Measurements from ENCODE around the gene C2orf92. TPM values are rescaled to one million over a fixed set of nuclear protein-coding genes. Genes with fewer than 3 reads are reported as not detected.

Gene C2orf92
- polyA plus RNA-seq, 2 of the 4 experiments (the other 2 are of a cell fraction), result 1.1 to 2.7 TPM

DNA sequence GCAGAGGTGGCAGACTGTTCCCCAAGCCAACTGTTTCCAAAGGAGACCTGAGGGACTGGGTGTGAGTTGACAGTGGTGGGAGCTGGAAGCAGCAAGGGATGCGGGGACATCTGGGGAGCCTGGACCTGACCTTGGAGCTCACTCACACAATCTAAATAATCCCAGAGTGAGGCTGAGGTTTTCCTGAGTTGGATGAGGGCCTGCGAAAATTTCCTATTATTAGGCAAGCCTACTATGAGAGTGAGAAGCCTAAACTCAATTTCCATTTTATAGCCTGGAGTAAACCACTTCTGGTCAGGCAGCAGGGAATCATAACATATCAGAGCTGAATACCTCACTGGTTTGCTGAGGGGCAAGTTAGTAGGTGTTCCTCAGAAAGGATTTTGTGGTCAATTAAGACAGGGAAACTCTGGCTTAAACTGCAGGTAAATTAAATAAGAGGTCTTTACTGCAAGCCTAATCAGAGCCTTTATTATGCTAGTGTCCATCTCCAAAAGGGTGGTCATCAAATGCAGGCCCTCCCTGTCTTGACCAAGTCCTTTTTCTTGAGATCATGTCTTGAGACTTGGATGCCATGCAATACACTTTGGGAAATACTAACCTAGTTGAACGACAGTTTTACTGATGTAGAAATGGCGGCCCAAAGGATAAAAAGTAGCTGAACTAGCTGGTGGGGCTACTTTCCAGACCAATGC is 25.3 kb upstream of the C2orf92 start:
- no peak for DNase-seq (ENCODE audit: low read depth in 1 of 2, low spot score in 1 of 2)
- POLR2A ChIA-PET, result interaction anchor here (0.6 kb wide), 1 partner anchor 26 kb away, joined by 3 read pairs; no protein-coding TSS in a partner anchor
- H3K4me2 ChIP-seq, result no peak overlapping the region
- no peaks in the 10 kb centered on the region for H3K9me3 ChIP-seq
- 95% methylated on average over 4 of the region's 4 CpGs for WGBS (ENCODE audit: missing lambda C conversion rate)
- ATAC-seq, result no peak
- no peak for FAIRE-seq
- H3K27ac ChIP-seq, result no peak overlapping the region
- no peak overlapping the region for H3K4me3 ChIP-seq
- CTCF ChIA-PET, result interaction anchor here (0.5 to 2.6 kb wide), 6 partner anchors 9 to 56 kb away, joined by 3 to 14 read pairs (median 4); partner anchors contain the start of gene ACTR1B
- peaks cover 10% of the 10 kb centered on the region; the same call in 2 of the 3 replicates for H3K4me1 ChIP-seq
- TF ChIP-seq JUNB (IDR thresholded peaks at IDR 0.05), result no peak
- TF ChIP-seq ZC3H11A (IDR thresholded peaks at IDR 0.05), result no peak
- TF ChIP-seq CBX8 (IDR thresholded peaks at IDR 0.05), result no peak
- no peak for TF ChIP-seq ZNF302 (CRISPR knock-in tag; IDR thresholded peaks at IDR 0.05)
- TF ChIP-seq ZSCAN20 (CRISPR knock-in tag; IDR thresholded peaks at IDR 0.05), result no peak
- no peak for TF ChIP-seq HOXA7 (CRISPR knock-in tag; IDR thresholded peaks at IDR 0.05)
- no peak for TF ChIP-seq PHF8 (IDR thresholded peaks at IDR 0.05; ENCODE audit: borderline replicate concordance, low read depth)
- no peak for TF ChIP-seq CHD2 (IDR thresholded peaks at IDR 0.05; ENCODE audit: low read length, partially characterized antibody)
- no peak for TF ChIP-seq TP53 (CRISPR knock-in tag; IDR thresholded peaks at IDR 0.05)
- TF ChIP-seq, protein P1, sequence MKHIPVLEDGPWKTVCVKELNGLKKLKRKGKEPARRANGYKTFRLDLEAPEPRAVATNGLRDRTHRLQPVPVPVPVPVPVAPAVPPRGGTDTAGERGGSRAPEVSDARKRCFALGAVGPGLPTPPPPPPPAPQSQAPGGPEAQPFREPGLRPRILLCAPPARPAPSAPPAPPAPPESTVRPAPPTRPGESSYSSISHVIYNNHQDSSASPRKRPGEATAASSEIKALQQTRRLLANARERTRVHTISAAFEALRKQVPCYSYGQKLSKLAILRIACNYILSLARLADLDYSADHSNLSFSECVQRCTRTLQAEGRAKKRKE (CRISPR knock-in tag; IDR thresholded peaks at IDR 0.05; ENCODE audit: low read depth), result no peak
- no peak for TF ChIP-seq EHF (CRISPR knock-in tag; IDR thresholded peaks at IDR 0.05)
- TF ChIP-seq TFCP2L1 (CRISPR knock-in tag; IDR thresholded peaks at IDR 0.05), result no peak
- no peak for TF ChIP-seq KDM5A (IDR thresholded peaks at IDR 0.05)
- no peak for TF ChIP-seq EP300 (IDR thresholded peaks at IDR 0.05)
- TF ChIP-seq, protein P2, sequence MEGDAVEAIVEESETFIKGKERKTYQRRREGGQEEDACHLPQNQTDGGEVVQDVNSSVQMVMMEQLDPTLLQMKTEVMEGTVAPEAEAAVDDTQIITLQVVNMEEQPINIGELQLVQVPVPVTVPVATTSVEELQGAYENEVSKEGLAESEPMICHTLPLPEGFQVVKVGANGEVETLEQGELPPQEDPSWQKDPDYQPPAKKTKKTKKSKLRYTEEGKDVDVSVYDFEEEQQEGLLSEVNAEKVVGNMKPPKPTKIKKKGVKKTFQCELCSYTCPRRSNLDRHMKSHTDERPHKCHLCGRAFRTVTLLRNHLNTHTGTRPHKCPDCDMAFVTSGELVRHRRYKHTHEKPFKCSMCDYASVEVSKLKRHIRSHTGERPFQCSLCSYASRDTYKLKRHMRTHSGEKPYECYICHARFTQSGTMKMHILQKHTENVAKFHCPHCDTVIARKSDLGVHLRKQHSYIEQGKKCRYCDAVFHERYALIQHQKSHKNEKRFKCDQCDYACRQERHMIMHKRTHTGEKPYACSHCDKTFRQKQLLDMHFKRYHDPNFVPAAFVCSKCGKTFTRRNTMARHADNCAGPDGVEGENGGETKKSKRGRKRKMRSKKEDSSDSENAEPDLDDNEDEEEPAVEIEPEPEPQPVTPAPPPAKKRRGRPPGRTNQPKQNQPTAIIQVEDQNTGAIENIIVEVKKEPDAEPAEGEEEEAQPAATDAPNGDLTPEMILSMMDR (IDR thresholded peaks at IDR 0.05), result no peak
- no peak for TF ChIP-seq MYC (IDR thresholded peaks at IDR 0.05; ENCODE audit: borderline replicate concordance, low read length)
- TF ChIP-seq NPAS2 (CRISPR knock-in tag; IDR thresholded peaks at IDR 0.05; ENCODE audit: borderline replicate concordance), result no peak
- TF ChIP-seq, protein P3, sequence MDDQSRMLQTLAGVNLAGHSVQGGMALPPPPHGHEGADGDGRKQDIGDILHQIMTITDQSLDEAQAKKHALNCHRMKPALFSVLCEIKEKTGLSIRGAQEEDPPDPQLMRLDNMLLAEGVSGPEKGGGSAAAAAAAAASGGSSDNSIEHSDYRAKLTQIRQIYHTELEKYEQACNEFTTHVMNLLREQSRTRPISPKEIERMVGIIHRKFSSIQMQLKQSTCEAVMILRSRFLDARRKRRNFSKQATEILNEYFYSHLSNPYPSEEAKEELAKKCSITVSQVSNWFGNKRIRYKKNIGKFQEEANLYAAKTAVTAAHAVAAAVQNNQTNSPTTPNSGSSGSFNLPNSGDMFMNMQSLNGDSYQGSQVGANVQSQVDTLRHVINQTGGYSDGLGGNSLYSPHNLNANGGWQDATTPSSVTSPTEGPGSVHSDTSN (IDR thresholded peaks at IDR 0.05), result no peak

DNA sequence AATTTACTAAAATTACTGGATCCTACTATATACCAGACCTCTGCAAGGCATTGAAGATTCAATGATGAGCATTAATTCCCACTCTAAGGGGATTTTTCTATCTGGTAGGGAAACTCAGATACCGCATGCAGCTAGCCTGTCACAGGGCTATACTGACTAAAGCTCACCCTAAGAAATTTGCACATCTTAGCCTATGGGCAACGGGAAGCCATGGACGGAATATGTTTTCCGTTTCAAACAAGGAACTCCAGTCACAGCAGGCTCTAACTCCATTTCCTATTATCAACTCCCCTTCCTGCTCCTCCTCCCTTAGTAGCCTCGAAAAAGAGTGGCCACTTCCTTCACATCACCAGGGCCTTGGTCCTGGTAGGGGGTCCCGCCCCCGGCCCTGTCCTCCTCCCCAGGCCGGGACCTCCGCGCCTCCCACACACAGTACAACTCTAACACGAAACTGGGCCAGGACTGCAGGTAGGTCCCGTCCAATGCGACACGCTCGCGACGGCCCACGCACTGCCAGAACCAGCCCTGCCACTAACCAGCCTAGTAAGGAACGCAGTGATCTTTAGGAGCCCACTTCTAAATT is 24.3 kb upstream of the C2orf92 start:
- POLR2A ChIA-PET, result interaction anchor here (0.6 to 2.5 kb wide), 7 partner anchors 12 to 1582 kb away, joined by 3 to 76 read pairs (median 5); partner anchors contain the start of gene ACTR1B
- WGBS (ENCODE audit: missing lambda C conversion rate), result 25% methylated on average over 15 of the region's 19 CpGs
- ATAC-seq (peak; percentile 58 to 64), FAIRE-seq (no peak), DNase-seq (ENCODE audit: low read depth in 1 of 2, low spot score in 1 of 2) (no peak)
- TF ChIP-seq PHF8 (IDR thresholded peaks at IDR 0.05; ENCODE audit: borderline replicate concordance, low read depth), result peak; percentile 23; the same call in 1 of the 2 replicates
- TF ChIP-seq BHLHE40 (IDR thresholded peaks at IDR 0.05; ENCODE audit: low read depth, low read length), result no peak
- peak overlapping the region; percentile 68 for H3K4me3 ChIP-seq
- H3K4me2 ChIP-seq, result peak overlapping the region; percentile 85
- peak overlapping the region; percentile 76 to 98 for H3K27ac ChIP-seq
- peaks cover 10% of the 10 kb centered on the region; the same call in 2 of the 3 replicates for H3K4me1 ChIP-seq
- no peaks in the 10 kb centered on the region for H3K9me3 ChIP-seq
- CTCF ChIA-PET, result interaction anchor here (0.7 to 2.6 kb wide), 8 partner anchors 16 to 740 kb away, joined by 3 to 14 read pairs (median 4); partner anchors contain the start of gene ACTR1B
